Mesendoderm (in vitro differentiated cells): ENCODE data around the gene UQCC3.
"Not testable (repeated sequence)": the region's sequence is repeated elsewhere in the genome, so short reads cannot be mapped to it uniquely, and the experiment has no call there.

Experiments
- DNase-seq: peaks from one replicate; pipeline ENCODE4 v3.0.0; 2013
- H2AK5ac ChIP-seq: 2 replicates; pipeline ENCODE4 v1.6.1; 2013; ENCODE audit warnings: low read length, inconsistent platforms
- H2BK120ac ChIP-seq: 2 replicates; pipeline ENCODE4 v1.6.1; 2013; ENCODE audit warnings: low read depth, mild to moderate bottlenecking, low read length, moderate library complexity, mixed read lengths
- H2BK15ac ChIP-seq: replicated peaks from 2 replicates; pipeline ENCODE4 v1.6.1; 2013; ENCODE audit warnings: low read depth, mild to moderate bottlenecking, moderate library complexity
- H2BK5ac ChIP-seq: 2 replicates; pipeline ENCODE4 v1.6.1; 2013; ENCODE audit warnings: low read length, inconsistent platforms
- H3K18ac ChIP-seq: 2 replicates; pipeline ENCODE4 v1.6.1; 2013; ENCODE audit warnings: mild to moderate bottlenecking, low read length, mixed read lengths
- H3K23ac ChIP-seq: one replicate; pipeline ENCODE4 v1.6.1; 2013; ENCODE audit warnings: low read length
- H3K27ac ChIP-seq: 2 replicates; pipeline ENCODE4 v1.5.1; 2013; ENCODE audit warnings: low read depth, mild to moderate bottlenecking, inconsistent platforms, low read length, moderate library complexity
- H3K27me3 ChIP-seq: 2 replicates; pipeline ENCODE4 v1.6.1; 2013; ENCODE audit warnings: low read length, control low read depth, mild to moderate bottlenecking, inconsistent platforms; ENCODE audit not compliant: insufficient read depth, poor library complexity
- H3K36me3 ChIP-seq: 2 replicates; pipeline ENCODE4 v1.6.1; 2013; ENCODE audit warnings: low read length, inconsistent platforms; ENCODE audit not compliant: control insufficient read depth, insufficient read depth
- H3K4ac ChIP-seq: one replicate; pipeline ENCODE4 v1.6.1; 2013; ENCODE audit warnings: low read depth, mild to moderate bottlenecking, low read length, moderate library complexity
- H3K4me1 ChIP-seq: 2 replicates; pipeline ENCODE4 v1.6.1; 2013; ENCODE audit warnings: low read depth, low read length, inconsistent platforms; ENCODE audit not compliant: control insufficient read depth
- H3K4me2 ChIP-seq: 2 replicates; pipeline ENCODE4 v1.6.1; 2013; ENCODE audit warnings: low read length
- H3K4me3 ChIP-seq: 2 replicates; pipeline ENCODE4 v1.5.1; 2013; ENCODE audit warnings: mild to moderate bottlenecking, low read length
- H3K56ac ChIP-seq: one replicate; pipeline ENCODE4 v1.6.1; 2013; ENCODE audit warnings: low read length
- H3K79me1 ChIP-seq: 2 replicates; pipeline ENCODE4 v1.6.1; 2013; ENCODE audit warnings: low read length, inconsistent platforms
- H3K79me2 ChIP-seq: 2 replicates; pipeline ENCODE4 v1.6.1; 2013; ENCODE audit warnings: mild to moderate bottlenecking, low read length; ENCODE audit not compliant: control insufficient read depth, insufficient read depth
- H3K9ac ChIP-seq: 2 replicates; pipeline ENCODE4 v1.6.1; 2013; ENCODE audit warnings: low read length, inconsistent platforms
- H4K5ac ChIP-seq: one replicate; pipeline ENCODE4 v1.6.1; 2013; ENCODE audit warnings: low read length
- H4K8ac ChIP-seq: one replicate; pipeline ENCODE4 v1.6.1; 2013; ENCODE audit warnings: low read depth, mild to moderate bottlenecking, control low read depth, low read length, moderate library complexity
- WGBS: extraction: QIAGEN DNeasy Blood & Tissue Kit; methylation state at CpG from one replicate; pipeline ENCODE4 v1.1.7; 2013; ENCODE audit warnings: low lambda C conversion rate, missing lambda C conversion rate; ENCODE audit not compliant: insufficient coverage; ENCODE audit errors: extremely low coverage; 5-methylcytosine and 5-hydroxymethylcytosine counted together

Gene UQCC3

DNA sequence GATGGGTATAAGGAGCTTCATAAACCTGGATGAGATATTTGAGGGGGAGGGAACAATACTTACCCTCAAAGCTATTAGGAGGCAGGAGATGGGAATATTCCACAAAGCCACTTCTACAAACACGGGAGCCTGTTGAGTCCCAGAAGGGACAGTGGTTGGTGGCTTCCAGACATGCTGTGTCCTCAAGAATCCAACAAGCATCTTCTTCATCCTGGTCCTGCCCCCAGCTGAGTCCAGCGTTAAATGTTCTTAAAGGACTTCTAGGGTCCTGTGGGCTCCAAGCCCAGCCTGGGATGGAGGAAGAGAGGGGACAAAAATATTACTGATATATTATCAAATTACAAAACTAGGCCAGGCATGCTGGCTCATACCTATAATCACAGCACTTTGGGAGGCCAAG, 4.0 kb upstream of the UQCC3 start:
- Histone ChIP-seq H3K18ac (no peak overlapping the region), H3K4ac (no peak overlapping the region), H3K79me1 (peaks cover 13% of the 10 kb centered on the region), H2BK120ac (no peak overlapping the region), H3K4me3 (no peak overlapping the region), H3K27me3 (no peaks in the 10 kb centered on the region), H3K27ac (no peak overlapping the region), H3K23ac (no peak overlapping the region), H3K36me3 (peaks cover 1% of the 10 kb centered on the region), H2AK5ac (no peak overlapping the region), H3K4me2 (no peak overlapping the region), H4K8ac (no peak overlapping the region), H4K5ac (no peak overlapping the region), H3K9ac (peak overlapping the region; percentile 96), H3K56ac (no peak overlapping the region), H3K4me1 (no peaks in the 10 kb centered on the region), H3K79me2 (peaks cover 33% of the 10 kb centered on the region), H2BK15ac (no peak overlapping the region), H2BK5ac (no peak overlapping the region)
- DNase-seq, result no peak
- WGBS, result no CpG with 5 or more reads among the region's 2 CpGs

DNA sequence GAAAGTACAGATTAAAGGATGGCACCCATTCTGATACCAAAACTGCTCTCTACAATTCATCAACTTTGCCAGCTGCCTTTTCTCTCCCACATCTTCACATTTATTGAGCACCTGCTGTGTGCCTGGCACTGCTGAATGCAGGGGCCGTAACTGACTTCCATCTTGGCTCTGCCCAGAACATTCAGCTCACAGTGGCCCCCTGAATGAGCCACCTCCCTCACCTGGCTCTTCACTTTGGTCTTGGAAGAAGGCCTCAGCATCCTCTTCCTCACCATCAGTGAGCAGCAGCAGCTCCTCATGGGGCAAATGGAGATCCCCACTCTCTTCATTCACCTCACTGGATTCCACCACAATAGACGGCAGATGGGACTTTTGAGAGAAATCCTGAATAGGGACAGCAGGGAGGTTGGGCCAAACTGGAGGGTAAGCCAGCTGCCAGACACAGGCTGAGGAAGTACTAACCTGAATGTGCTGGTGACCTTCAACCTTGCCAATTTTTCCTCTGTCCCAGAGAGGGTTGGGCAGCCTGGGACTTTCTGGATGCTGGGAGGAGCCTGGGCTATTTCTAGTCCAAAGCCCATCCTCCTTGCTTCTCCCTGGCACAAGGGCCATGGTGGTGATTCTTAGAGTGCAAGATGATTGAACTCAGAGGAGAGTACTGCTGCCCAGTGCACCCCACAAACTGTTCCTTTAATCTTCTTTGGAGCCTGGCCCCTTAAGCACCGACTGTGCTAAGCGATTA, 1.9 kb upstream of the UQCC3 start:
- H3K27me3 ChIP-seq, result no peaks in the 10 kb centered on the region
- H4K8ac ChIP-seq, result no peak overlapping the region
- H3K36me3 ChIP-seq, result no peaks in the 10 kb centered on the region
- no peak overlapping the region for H3K23ac ChIP-seq
- H3K4ac ChIP-seq, result no peak overlapping the region
- H2BK5ac ChIP-seq, result no peak overlapping the region
- H4K5ac ChIP-seq, result no peak overlapping the region
- peak; percentile 52 for DNase-seq
- H3K4me1 ChIP-seq, result no peaks in the 10 kb centered on the region
- H2BK15ac ChIP-seq, result no peak overlapping the region
- H3K4me2 ChIP-seq, result no peak overlapping the region
- H3K27ac ChIP-seq, result no peak overlapping the region
- no peak overlapping the region for H3K18ac ChIP-seq
- H2BK120ac ChIP-seq, result no peak overlapping the region
- WGBS, result no CpG with 5 or more reads among the region's 4 CpGs
- no peak overlapping the region for H2AK5ac ChIP-seq
- H3K56ac ChIP-seq, result peak overlapping the region; percentile 30
- peaks cover 28% of the 10 kb centered on the region for H3K79me2 ChIP-seq
- H3K9ac ChIP-seq, result peak overlapping the region; percentile 19
- H3K4me3 ChIP-seq, result no peak overlapping the region
- peaks cover 13% of the 10 kb centered on the region for H3K79me1 ChIP-seq

DNA sequence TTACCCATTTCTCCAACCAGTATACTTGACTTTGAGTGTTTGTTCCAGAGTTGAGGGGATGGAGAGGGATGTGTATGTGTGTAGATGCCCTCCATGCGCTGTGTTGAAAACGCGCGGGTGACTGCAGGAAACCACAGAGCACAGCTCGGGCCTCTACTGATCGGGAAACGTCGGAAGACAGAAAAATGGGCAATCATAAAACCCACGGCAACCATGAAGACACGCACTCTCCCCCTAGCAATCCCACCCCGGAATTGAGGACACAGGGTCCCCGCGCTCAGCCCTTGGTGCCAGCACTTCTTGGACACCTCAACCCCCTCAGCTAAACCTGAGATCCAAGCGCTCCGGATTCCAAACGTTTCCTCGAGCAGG, 251 bp upstream of the UQCC3 start:
- peak overlapping the region; percentile 98 for H3K9ac ChIP-seq
- H3K79me1 ChIP-seq, result peaks cover 12% of the 10 kb centered on the region

DNA sequence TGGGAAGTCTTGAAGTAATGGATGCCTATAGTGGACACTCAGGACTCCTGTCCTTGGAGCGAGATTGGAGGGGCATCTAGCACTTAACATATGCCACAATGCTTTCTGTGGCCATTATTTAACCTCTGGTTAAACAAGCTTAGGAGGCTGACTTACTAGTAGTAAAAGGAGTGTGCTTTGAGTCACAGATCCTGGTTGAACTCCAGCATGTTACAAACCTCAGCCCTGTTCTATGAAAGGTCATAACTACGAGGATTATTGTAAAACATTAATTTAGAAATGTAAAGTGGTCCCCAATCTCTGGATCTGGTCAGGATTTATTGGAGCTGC, 1.7 kb downstream of the UQCC3 start:
- H3K9ac ChIP-seq, result peak overlapping the region; percentile 98
- H3K36me3 ChIP-seq, result peaks cover 5% of the 10 kb centered on the region
- H4K5ac ChIP-seq, result no peak overlapping the region
- H2BK15ac ChIP-seq, result no peak overlapping the region
- H3K18ac ChIP-seq, result no peak overlapping the region
- peaks cover 3% of the 10 kb centered on the region for H3K4me1 ChIP-seq
- WGBS, result no CpG with 5 or more reads among the region's 2 CpGs
- no peaks in the 10 kb centered on the region for H3K27me3 ChIP-seq
- H2BK5ac ChIP-seq, result no peak overlapping the region
- H3K4me2 ChIP-seq, result no peak overlapping the region
- H3K23ac ChIP-seq, result no peak overlapping the region
- H3K56ac ChIP-seq, result peak overlapping the region; percentile 100
- H3K4me3 ChIP-seq, result no peak overlapping the region
- peaks cover 9% of the 10 kb centered on the region for H3K79me1 ChIP-seq
- H2BK120ac ChIP-seq, result no peak overlapping the region
- no peak for DNase-seq
- no peak overlapping the region for H2AK5ac ChIP-seq
- H3K79me2 ChIP-seq, result peaks cover 9% of the 10 kb centered on the region
- H4K8ac ChIP-seq, result no peak overlapping the region
- H3K4ac ChIP-seq, result no peak overlapping the region
- H3K27ac ChIP-seq, result no peak overlapping the region

More for the DNA sequence above, 251 bp upstream of the UQCC3 start:
- Histone ChIP-seq H3K4me1 (no peaks in the 10 kb centered on the region), H4K8ac (no peak overlapping the region), H3K4me2 (peak overlapping the region; percentile 70), H2BK5ac (no peak overlapping the region), H3K27me3 (no peaks in the 10 kb centered on the region), H4K5ac (peak overlapping the region; percentile 71), H3K56ac (peak overlapping the region; percentile 100), H3K4ac (peak overlapping the region; percentile 87), H3K23ac (no peak overlapping the region), H3K36me3 (peaks cover under 1% of the 10 kb centered on the region), H2BK15ac (no peak overlapping the region), H2AK5ac (no peak overlapping the region), H3K18ac (peak overlapping the region; percentile 51), H3K4me3 (peak overlapping the region; percentile 72), H2BK120ac (no peak overlapping the region), H3K79me2 (peaks cover 17% of the 10 kb centered on the region), H3K27ac (peak overlapping the region; percentile 87)
- WGBS, result no CpG with 5 or more reads among the region's 17 CpGs
- no peak for DNase-seq

DNA sequence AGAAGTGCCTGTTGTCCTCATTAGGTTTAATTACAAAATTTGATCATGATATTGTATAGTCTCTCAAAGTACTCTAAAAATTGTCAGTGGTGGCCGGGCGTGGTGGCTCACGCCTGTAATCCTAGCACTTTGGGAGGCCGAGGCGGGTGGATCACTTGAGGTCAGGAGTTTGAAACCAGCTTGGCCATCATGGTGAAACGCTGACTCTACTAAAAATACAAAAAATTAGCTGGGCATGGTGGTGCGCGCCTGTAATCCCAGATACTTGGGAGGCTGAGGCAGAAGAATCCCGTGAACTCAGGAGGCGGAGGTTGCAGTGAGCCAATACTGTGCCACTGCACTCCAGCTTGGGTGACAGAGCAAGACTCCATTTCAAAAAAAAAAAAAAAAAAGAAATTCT, 3.9 kb downstream of the UQCC3 start:
- H3K36me3 ChIP-seq, result not testable (repeated sequence)
- H3K79me2 ChIP-seq, result peaks cover 14% of the 10 kb centered on the region
- no CpG with 5 or more reads among the region's 10 CpGs for WGBS

DNA sequence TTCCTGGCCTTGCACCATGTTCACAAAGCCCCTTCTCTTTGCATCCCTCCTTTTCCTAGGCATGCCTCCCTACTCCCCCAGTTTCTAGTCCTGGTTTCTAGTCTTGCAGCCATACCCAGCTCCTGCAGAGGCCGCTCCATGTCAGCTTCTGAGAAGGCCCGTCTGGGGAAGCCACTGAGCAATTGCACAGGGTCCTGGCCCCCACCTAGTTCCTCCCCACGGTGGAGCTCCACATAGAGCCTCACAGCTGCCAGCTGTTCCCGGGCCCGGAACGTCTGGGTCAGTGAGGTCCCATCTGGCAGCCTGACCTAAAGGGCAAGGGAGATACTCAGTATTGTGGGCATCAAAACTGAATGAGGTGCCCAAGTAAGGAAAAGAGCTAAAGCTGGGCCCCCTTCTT, 5.2 kb downstream of the UQCC3 start:
- H3K18ac ChIP-seq, result no peak overlapping the region
- peaks cover 3% of the 10 kb centered on the region for H3K4me1 ChIP-seq
- H2BK120ac ChIP-seq, result no peak overlapping the region
- no peak overlapping the region for H3K56ac ChIP-seq
- H3K9ac ChIP-seq, result no peak overlapping the region
- H3K79me1 ChIP-seq, result peaks cover 11% of the 10 kb centered on the region
- WGBS, result no CpG with 5 or more reads among the region's 6 CpGs
- H2BK5ac ChIP-seq, result no peak overlapping the region
- H3K27ac ChIP-seq, result no peak overlapping the region
- H4K5ac ChIP-seq, result no peak overlapping the region
- no peaks in the 10 kb centered on the region for H3K27me3 ChIP-seq
- H3K4ac ChIP-seq, result no peak overlapping the region
- no peak for DNase-seq
- H3K4me2 ChIP-seq, result no peak overlapping the region
- no peak overlapping the region for H3K4me3 ChIP-seq
- H4K8ac ChIP-seq, result no peak overlapping the region
- peaks cover 14% of the 10 kb centered on the region for H3K79me2 ChIP-seq
- peaks cover 5% of the 10 kb centered on the region for H3K36me3 ChIP-seq
- H2AK5ac ChIP-seq, result no peak overlapping the region
- no peak overlapping the region for H3K23ac ChIP-seq
- H2BK15ac ChIP-seq, result no peak overlapping the region

More for the DNA sequence above, 3.9 kb downstream of the UQCC3 start:
- not testable (repeated sequence) for H3K23ac ChIP-seq, H3K4me1 ChIP-seq, H2BK120ac ChIP-seq, H4K8ac ChIP-seq, DNase-seq, H3K18ac ChIP-seq, H3K27ac ChIP-seq, H2AK5ac ChIP-seq, H3K4me3 ChIP-seq, H3K27me3 ChIP-seq, H3K4me2 ChIP-seq, H3K4ac ChIP-seq, H3K56ac ChIP-seq, H2BK15ac ChIP-seq, H4K5ac ChIP-seq, H3K9ac ChIP-seq, H2BK5ac ChIP-seq
- peaks cover 11% of the 10 kb centered on the region for H3K79me1 ChIP-seq
